Stimulated activated CD4-positive, alpha-beta T cell treated with anti-CD3 and anti-CD28 coated beads, Interleukin-4, amount 100 ng/mL, for 24 hours (primary cell): ENCODE results near the gene NMBR.
"Not testable (repeated sequence)": the region's sequence is repeated elsewhere in the genome, so short reads cannot be mapped to it uniquely, and the experiment has no call there.

Experiments used
- DNase-seq: peaks from one replicate; pipeline ENCODE4 v3.0.0-alpha.2; 2020

Gene NMBR

GRCh38 chr6:142146828-142147662, at the start of gene NMBR, which contains the start of gene VTA1:
Gene NMBR (minus strand): TSS chr6:142147122. CDS start chr6:142088658, 58,464 bp downstream.
Gene VTA1 (plus strand): TSS chr6:142147263. CDS start chr6:142147288, 25 bp downstream.
- DNase-seq, result peak; percentile 97

DNA sequence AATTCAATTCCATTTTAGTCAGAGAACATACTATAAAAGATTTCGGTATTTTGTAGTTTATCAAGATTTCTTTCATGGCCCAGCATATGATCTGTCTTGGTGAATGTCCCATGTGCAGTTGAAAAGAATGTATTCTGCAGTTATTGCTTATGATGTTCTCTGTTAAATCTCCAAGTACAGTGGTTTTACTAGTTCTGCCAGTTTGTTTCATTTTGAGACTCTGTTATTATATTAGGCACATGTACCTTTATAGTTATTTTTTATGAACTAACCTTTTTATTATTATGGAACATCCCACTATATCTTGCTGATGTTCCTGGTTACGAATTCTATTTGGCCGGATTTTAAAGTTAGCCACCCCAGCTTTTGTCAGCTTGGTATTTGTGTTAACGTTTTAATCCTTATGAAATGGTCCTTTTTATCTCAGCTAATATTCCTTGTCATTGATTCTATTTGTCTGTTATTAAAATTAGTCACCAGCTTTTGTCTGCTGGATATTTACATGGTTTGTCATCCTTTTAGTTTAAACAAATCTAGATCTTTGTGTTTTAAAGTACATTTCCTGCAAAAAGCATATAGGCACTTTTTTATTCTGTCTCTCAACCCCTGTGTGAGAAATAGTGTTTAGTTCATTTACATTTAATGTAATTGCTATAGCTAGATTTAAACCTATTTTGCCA, 49.1 kb upstream of the NMBR start:
- DNase-seq, result no peak

- DNase-seq, result no peak
Measured at GRCh38 chr6:142193621-142194020, 46.7 kb upstream of the NMBR start.

GRCh38 chr6:142192343-142192742, 45.4 kb upstream of the NMBR start:
- DNase-seq, result no peak

DNA sequence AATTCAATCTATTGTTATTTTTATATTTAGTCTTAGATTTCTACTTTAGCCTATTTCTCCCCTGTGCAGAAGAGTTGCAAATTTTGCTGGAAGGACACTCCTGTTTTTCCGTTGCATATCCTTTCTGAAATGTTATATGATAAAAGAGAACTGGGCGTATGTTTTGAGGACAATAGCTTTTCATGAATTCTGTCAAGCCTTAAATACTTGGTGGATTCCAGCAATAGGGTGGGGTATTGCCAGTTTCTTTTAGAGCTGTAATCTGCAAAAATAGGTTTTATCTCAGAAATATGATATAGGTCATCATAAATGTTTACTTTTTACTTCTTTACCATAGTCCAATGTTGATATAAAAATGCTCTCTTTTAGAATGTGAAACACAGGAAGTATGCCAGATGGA, 42.1 kb upstream of the NMBR start:
- DNase-seq, result no peak

GRCh38 chr6:142188341-142188740, 41.4 kb upstream of the NMBR start:
- DNase-seq, result not testable (repeated sequence)

GRCh38 chr6:142187209-142187608, 40.3 kb upstream of the NMBR start:
- no peak for DNase-seq

DNA sequence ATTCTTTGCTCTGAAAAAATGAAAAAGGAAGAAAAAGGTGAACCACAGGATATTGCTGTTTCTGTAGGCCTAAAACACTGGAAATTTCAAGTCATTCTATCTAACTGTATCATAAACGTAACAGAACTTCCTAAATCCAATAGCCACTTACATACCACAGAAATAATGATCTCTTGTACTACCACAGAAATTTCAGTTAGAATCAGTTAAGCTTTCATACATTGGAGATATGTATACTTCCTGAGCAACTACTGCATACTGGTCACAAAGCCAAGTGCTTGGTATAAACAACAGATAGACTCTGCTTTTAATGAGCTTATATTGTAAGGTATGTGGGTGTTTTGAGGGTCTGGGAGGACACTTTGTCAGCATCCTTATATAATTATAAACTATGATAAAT, 38.7 kb upstream of the NMBR start:
- DNase-seq, result no peak

DNA sequence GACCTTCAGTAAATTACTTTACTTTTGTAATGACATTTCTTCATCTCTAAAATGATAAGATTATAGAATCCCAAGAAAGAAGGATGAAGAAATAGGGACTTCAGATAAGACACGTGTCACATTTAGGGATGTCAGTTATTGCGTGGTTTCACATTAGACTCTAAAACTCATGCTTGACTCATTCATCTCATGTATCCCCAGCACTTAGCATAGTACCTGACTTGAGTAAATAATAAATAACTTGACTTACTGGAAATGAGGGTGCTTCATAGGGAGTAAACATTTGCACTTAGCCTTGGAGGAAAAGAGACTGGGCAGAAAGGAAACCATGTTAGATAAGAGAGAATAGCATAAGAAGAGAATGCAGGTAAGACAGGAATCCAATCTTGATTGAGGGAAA, 37.4 kb upstream of the NMBR start:
- no peak for DNase-seq

DNA sequence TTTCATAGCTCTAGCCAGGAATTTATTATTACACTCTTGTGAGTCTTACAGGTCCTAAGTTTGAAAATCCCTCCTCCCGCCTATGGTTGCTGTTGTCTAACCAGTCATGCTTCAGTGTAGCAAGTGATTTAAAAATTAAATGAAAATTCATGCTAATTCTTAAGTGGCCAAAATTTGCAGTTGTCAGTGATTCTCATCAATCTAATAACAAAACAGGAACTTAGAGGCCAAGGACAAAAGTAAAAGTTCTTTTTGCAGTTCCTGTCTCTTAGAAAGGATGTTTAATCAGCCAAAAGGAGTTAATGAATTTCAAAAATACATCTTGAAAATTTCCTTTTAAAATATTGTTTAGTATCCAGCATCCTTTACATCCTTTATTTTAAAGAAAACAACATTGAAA, 36.4 kb upstream of the NMBR start:
- DNase-seq, result no peak

GRCh38 chr6:142182004-142182403, 35.1 kb upstream of the NMBR start:
- no peak for DNase-seq

GRCh38 chr6:142178129-142178528, 31.2 kb upstream of the NMBR start:
- no peak for DNase-seq

- DNase-seq, result no peak
Measured at GRCh38 chr6:142174703-142175102, 27.8 kb upstream of the NMBR start.

- DNase-seq, result no peak
Measured at GRCh38 chr6:142173980-142174379, 27.1 kb upstream of the NMBR start.

- no peak for DNase-seq
Measured at GRCh38 chr6:142172758-142173157, 25.8 kb upstream of the NMBR start.

GRCh38 chr6:142171351-142171750, 24.4 kb upstream of the NMBR start:
- DNase-seq, result no peak

- no peak for DNase-seq
Measured at GRCh38 chr6:142167486-142167885, 20.6 kb upstream of the NMBR start.

GRCh38 chr6:142167071-142167470, 20.1 kb upstream of the NMBR start:
- DNase-seq, result no peak

DNA sequence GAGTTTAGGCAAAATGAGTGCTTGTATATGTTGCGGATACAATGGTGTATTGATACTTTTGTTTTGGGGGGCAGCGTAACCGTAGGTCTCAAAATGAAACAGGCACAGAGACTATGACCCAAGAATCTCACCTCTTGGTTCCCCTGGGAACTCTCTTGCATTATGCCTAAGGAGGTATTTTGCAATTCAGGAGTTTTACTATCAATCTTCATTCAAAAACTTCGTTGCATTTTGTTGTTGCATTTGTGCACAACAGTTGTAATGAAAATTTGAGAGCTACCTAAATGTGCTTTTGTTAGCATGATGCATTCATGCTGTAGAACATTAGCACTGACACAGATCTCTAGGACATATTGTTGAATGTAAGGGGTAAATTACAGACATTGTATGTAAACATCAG, 18.3 kb upstream of the NMBR start:
- no peak for DNase-seq

GRCh38 chr6:142162780-142163179, 15.9 kb upstream of the NMBR start:
- DNase-seq, result no peak

DNA sequence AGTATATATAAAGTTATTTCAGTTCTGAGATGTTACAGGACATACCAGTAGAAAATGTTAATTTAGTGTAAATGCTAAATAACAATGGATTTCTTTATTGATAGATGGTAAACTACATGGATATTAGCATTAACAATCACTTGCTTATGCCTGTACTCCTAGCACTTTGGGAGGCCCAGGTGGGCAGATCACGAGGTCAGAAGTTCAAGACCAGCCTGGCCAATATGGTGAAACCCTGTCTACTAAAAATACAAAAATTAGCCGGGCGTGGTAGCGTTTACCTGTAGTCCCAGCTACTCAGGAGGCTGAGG, 9.8 kb upstream of the NMBR start:
- not testable (repeated sequence) for DNase-seq

DNA sequence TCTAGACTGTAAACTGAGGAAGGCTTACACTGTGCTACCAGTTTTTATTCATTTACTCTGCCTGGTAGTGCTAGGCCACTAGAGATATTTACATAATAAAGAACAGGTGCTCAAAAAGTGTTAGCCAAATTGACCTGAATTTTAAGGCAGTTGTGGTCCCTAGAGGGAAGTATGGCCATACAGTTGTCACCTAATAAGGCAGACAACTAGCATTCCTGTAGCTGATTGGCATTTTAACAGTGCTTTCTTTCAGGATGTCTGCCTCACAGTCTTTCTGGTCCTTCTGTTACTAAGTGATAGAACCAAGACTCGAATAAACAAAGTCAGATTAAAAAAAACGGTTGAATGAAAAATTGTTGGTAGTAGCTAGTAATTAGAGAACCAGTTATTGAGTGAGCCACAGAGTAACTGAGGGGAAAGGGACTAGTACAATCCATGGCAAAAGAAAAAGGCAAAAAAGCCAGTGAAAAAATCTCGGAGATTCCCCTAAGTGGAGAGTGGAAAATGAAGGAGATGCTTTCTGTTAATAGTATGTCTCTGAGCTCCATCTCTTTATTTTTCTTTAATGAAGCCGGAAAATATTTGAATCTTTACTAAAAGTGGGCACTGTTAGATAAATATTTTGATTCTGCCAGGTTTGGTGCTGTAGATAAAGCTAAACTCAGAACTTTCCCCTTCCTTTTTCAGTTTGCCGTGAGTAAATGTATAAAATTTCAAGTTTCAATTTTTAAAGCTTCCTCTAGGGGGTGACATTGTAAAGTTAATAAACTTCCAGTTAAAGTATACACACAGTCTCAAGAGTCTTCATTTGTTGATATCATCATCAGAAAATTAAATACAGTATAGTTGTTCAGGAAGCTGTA, 9.2 kb upstream of the NMBR start:
- DNase-seq, result no peak

GRCh38 chr6:142155091-142155490, 8.2 kb upstream of the NMBR start:
- no peak for DNase-seq

DNA sequence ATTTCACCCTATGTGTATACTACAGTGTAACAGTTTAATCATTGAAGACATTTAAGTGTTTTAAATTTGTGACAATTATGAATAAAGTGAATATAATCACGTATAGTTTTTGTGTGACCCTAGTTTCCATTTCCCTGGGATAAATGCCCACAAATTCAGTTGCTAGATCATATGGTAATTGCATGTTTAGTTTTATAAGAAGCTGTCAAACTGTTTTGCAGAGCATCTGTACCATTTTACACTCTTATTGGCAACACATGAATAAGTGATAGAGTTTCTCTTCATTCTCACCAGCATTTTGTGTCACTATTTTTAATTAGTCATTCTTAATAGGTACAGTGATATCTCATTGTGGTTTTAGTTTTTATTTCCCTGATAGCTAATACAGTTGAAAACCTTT, 7.4 kb upstream of the NMBR start:
- DNase-seq, result no peak
